ENCODE results near the gene TUBB2A.
"Not testable (repeated sequence)": the region's sequence is repeated elsewhere in the genome, so short reads cannot be mapped to it uniquely, and the experiment has no call there.

Gene TUBB2A

GRCh38 chr6:3181105-3181504, 23.8 kb upstream of the TUBB2A start:
- no peak for DNase-seq (ENCODE audit: low read depth in 2 of 2)

DNA sequence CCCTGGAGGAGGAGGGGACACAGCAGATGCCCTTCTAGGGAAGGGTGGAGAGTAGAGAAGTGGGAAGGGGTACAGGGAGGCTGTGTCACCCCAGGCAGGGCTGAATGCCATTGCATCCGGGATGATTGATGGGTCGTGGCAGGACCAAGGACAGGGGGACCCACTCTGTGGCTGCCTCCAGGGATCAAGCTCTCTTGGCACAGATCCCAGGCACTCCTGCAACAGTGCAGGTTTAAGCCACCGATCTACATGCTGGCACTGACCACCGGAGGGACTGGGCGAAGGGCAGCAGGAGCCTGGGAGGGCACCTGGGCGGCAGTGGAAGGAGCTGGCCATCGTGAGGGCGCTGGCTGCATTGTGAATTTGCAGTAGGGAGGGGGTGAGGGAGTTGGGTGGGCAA, 22.6 kb upstream of the TUBB2A start:
- not testable (repeated sequence) for DNase-seq (ENCODE audit: low read depth in 2 of 2)

DNA sequence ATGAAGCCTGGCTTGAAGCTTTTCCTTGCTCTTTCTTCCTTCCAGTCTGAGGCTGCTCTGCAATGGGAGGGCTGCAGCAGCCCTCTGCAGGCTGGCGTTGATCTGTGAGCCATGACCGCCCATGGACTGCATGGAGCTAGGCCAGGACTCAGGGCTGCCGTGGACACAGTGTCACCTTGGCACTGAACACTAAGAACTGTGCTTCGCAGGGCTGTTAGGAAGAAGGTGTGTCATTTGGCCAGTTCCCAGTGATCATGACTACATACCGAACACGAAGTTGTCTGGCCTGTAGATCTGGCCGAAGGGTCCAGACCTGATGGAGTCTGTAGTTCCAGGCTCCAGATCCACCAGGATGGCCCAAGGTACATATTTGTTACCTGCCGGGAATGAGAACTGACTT, 21.3 kb upstream of the TUBB2A start:
- not testable (repeated sequence) for DNase-seq (ENCODE audit: low read depth in 2 of 2)

GRCh38 chr6:3176562-3177355, 19.4 kb upstream of the TUBB2A start:
- peak in 1 of 2 donors; percentile 34 for DNase-seq (ENCODE audit: low read depth in 2 of 2)

DNA sequence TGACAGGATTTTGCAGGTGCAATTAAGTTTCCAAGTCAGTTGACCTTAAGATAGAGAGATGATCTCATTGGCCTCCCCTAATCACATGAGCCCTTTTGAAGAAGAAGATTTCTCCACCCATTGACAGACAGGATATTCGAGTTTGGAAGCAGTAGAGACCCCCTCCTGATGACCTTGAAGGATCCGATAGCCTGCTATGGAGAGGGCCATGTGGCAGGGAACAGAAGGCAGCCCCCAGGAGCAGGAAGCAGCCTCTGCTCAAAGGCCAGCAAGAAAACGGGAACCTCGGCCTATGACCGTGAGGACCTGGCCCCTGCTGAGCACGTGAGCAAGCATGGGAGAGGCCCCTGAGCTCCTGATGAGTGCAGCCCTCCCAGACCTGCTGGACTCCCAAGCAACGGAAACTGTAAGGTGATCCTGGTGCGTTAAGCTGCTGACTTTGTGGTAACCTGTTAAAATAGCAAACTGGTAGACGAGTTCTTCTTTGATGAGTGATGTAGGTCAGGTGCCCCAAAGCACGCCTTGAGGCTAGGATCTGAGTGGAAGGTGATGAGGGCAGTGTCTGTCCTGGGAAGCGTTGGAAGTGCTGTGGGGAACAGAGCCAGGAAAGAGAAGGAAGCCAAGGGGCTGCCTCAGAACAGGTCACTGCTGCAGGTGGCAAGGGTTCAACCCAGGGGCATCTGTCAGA, 18.5 kb upstream of the TUBB2A start:
- DNase-seq (ENCODE audit: low read depth in 2 of 2) = no peak

- not testable (repeated sequence) for DNase-seq (ENCODE audit: low read depth in 2 of 2)
Observed at GRCh38 chr6:3173636-3174089, 16.3 kb upstream of the TUBB2A start.

DNA sequence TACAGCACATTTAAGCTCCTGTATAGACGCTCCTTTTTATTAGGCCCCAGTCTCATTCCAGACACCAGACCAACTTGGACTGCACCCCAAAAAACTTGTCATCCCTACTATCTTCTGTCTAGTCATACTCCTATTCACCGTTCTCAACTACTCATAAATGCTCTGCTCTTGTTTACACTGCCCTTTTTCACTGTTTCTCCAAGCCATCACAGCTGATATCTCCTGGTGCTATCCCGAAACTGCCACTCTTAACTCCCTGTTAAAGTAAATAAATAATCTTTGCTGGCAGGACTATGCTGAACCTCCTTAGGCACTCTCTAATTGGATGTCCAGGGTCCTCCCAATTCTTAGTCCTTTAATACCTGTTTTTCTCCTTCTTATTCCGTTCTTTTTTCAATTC, 15.4 kb upstream of the TUBB2A start:
- not testable (repeated sequence) for DNase-seq (ENCODE audit: low read depth in 2 of 2)

GRCh38 chr6:3171313-3172175, 14.2 kb upstream of the TUBB2A start:
- not testable (repeated sequence) for DNase-seq (ENCODE audit: low read depth in 2 of 2)

GRCh38 chr6:3170676-3171075, 13.3 kb upstream of the TUBB2A start:
- DNase-seq (ENCODE audit: low read depth in 2 of 2) = not testable (repeated sequence)

- DNase-seq (ENCODE audit: low read depth in 2 of 2) = not testable (repeated sequence)
Observed at GRCh38 chr6:3168046-3168445, 10.7 kb upstream of the TUBB2A start.

DNA sequence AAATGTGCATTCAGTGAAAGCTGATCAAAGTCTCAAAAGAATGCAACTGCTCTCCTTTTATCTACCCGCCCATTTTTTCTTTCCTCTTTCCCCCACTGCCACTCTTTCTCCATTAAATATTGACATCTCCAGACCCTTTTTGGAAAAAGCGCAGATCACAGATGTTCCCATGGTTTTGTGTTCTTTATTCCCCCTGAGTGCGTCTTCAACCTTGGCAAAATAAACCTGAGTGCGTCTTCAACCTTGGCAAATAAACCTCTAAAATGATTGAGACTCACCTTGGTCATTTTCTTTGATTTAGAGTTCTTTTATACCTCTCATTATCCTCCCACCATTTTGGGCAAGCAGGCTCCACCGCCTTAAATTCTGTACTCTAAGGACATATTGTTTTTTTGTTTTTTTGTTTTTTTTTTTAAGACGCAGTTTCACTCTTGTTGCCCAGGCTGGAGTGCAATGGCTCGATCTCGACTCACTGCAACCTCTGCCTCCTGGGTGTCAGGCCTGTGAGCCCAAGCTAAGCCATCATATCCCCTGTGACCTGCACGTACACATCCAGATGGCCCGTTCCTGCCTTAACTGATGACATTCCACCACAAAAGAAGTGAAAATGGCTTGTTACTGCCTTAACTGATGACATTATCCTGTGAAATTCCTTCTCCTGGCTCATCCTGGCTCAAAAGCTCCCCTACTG, 9.3 kb upstream of the TUBB2A start:
- not testable (repeated sequence) for DNase-seq (ENCODE audit: low read depth in 2 of 2)

- no peak for DNase-seq (ENCODE audit: low read depth in 2 of 2)
Observed at GRCh38 chr6:3165631-3166534, 8.5 kb upstream of the TUBB2A start.

DNA sequence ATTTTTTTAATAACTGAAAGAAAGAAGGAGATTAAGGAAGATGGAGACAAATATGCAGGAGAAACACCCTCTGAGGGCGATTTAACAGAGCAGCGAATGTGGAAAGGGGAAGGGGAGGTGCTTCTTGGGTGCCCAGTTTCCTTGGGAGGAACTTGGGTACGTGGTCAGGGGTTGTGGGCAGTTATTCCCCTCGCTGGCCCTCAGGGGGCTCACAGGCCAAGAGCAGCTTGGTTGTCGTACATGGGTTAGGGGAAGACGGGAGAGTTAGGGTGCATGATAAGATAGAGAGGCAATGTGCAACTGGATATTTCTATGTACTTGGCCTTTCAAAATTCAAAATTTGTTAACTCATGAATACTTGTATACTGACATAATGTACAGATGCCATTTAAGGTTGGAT, 7.0 kb upstream of the TUBB2A start:
- no peak for DNase-seq (ENCODE audit: low read depth in 2 of 2)

GRCh38 chr6:3163248-3163594, 5.9 kb upstream of the TUBB2A start:
- no peak for DNase-seq (ENCODE audit: low read depth in 2 of 2)

- DNase-seq (ENCODE audit: low read depth in 2 of 2) = peak; percentile 30 to 35
Observed at GRCh38 chr6:3162565-3163247, 5.4 kb upstream of the TUBB2A start.

- no peak for DNase-seq (ENCODE audit: low read depth in 2 of 2)
Observed at GRCh38 chr6:3162067-3162497, 4.7 kb upstream of the TUBB2A start.

DNA sequence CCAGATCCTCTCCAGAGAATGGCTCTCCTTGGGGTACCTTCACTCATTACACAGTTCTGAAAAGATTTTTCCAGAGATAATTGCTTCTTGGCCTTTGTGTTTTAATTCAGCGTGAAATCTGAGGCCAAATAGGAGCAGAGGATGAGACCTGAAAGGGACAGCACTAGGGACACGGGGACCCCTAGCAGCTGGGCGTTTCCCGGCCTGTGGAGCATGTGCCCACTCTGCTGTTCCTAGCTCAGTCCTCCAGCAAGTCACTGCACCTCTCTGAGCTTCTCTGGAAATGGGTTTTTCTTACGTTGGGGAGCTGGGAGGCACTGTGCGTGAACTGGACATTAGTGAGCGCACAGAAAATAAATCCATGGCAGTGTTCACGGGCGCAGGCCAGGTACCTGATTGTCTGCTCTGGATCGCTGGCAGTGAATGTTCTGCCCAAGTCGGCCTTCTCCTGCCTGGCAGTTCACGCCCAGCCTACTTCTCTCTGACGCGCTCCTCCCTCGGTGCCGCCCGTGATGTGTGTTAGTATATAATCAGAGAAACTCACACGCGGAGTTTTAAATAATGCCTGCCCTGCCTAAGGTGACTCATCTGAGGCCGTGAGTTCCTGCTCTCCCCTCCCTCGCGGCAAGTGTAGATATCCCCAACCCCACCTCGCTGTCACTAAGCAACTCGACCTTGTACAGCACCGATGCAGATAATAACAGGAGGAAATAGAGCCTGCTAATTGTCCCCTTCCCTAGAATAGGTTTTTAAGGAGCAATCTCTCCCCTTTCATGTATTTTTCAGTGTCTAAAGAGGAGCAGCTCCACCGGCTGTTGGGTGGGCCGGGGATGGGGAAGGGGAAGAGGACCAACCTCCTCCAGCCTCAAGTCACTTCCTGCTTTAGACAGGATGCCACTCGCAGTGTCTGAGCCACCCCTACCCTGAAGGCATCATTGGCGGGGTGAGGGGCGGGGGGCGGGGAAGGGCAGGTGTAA, 2.7 kb upstream of the TUBB2A start:
- peak in 1 of 2 donors; percentile 37 for DNase-seq (ENCODE audit: low read depth in 2 of 2)

Measured in stimulated activated CD8-positive, alpha-beta memory T cell treated with anti-CD3 and anti-CD28 coated beads, Interleukin-15, amount 100 ng/mL, for 48 hours (primary cell).